ENCODE data around the gene GLT8D2. TPM values are rescaled to one million over a fixed set of nuclear protein-coding genes. Genes with fewer than 3 reads are reported as not detected.

Gene GLT8D2
- total and polyA plus RNA-seq, 2 of the 13 experiments (the other 11 are each of a cell fraction or from before 2014, with no cell fraction given), result not detected

DNA sequence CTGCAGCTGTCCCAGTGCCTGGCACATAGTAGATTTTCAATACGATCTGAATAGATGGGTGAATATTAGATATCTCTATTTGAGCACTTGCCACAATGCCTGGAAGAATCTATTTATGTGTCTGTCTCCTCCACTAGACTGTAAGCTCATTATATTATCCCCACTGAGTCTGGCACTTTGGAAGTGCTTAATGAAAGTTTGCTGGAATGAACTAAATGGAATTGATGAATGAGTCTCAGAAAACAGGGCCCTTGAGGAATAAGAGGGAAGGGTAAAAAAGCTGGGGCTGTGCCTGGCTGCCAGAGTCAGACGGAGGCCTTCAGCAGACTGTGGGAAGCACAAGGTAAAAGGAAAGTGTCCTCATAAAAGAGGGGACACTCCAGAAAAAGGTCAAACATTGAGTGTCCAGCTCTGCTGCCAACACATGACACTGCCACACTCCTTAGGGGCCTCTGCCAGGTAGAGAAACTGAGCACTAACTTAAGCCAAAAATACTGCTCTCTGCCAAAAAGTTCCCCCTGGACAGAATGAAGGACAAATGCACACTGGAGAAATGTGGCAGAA lies 39.3 kb downstream of the GLT8D2 start (continued):
- TF ChIP-seq, protein P1, sequence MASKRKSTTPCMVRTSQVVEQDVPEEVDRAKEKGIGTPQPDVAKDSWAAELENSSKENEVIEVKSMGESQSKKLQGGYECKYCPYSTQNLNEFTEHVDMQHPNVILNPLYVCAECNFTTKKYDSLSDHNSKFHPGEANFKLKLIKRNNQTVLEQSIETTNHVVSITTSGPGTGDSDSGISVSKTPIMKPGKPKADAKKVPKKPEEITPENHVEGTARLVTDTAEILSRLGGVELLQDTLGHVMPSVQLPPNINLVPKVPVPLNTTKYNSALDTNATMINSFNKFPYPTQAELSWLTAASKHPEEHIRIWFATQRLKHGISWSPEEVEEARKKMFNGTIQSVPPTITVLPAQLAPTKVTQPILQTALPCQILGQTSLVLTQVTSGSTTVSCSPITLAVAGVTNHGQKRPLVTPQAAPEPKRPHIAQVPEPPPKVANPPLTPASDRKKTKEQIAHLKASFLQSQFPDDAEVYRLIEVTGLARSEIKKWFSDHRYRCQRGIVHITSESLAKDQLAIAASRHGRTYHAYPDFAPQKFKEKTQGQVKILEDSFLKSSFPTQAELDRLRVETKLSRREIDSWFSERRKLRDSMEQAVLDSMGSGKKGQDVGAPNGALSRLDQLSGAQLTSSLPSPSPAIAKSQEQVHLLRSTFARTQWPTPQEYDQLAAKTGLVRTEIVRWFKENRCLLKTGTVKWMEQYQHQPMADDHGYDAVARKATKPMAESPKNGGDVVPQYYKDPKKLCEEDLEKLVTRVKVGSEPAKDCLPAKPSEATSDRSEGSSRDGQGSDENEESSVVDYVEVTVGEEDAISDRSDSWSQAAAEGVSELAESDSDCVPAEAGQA (IDR thresholded peaks at IDR 0.05; ENCODE audit: low read depth), result no peak
- TF ChIP-seq, protein P1 (CRISPR knock-in tag; IDR thresholded peaks at IDR 0.05; ENCODE audit: borderline replicate concordance), result no peak
- TF ChIP-seq KLF9 (CRISPR knock-in tag; IDR thresholded peaks at IDR 0.05; ENCODE audit: low read depth) (no peak), ZNF367 (CRISPR knock-in tag; IDR thresholded peaks at IDR 0.05; ENCODE audit: borderline replicate concordance) (no peak), KLF6 (CRISPR knock-in tag; IDR thresholded peaks at IDR 0.05) (no peak), ETV5 (CRISPR knock-in tag; IDR thresholded peaks at IDR 0.05; ENCODE audit: borderline replicate concordance) (no peak), FLYWCH1 (CRISPR knock-in tag; IDR thresholded peaks at IDR 0.05) (no peak)

DNA sequence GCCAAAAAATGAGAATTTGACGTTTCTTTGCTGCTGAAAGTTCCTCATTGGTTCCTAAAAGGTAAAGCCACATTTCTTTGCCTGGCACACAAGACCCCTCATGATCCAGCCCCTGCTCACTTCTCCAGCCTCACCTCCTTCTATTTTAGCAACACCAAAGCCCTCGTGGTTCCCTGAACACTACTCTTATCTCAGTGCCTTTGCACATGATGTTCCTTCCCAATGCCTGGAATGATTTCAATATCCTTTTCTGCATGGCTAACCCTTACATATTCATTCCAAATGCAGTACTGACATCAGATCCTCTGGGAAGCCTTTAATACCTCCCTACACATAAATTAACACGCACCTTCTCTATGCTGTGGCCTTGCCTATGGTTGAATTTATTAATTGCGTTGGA lies 39.9 kb downstream of the GLT8D2 start:
- in situ Hi-C loops (cut with HindIII; ENCODE audit: extremely low pct_ligation_motif_present, low pct_unique_long_range_greater_than_20kb), result no loop called here
- no peak overlapping the region for H3K27ac ChIP-seq (ENCODE audit: extremely low read length, insufficient read depth, low read length)
- no peak for FAIRE-seq
- no peak for DNase-seq (ENCODE audit: low spot score)
- WGBS (ENCODE audit: low lambda C conversion rate), result 7% methylated on average over 4 of the region's 4 CpGs
- H3K9ac ChIP-seq (ENCODE audit: insufficient read depth, low read depth, low read length), result no peak overlapping the region
- POLR2A ChIA-PET, result no interaction called here
- no peaks in the 10 kb centered on the region for H3K36me3 ChIP-seq (replicated peaks in 1 of 2; ENCODE audit: control insufficient read depth in 1 of 2, insufficient read depth in 2 of 2, low read length in 2 of 2)
- H3K9me3 ChIP-seq (ENCODE audit: low read length), result no peaks in the 10 kb centered on the region
- no peak overlapping the region for H2AFZ ChIP-seq (ENCODE audit: low read length)
- intact Hi-C loops (cut with micrococcal nuclease; ENCODE audit: unreplicated experiment), result no loop called here
- CTCF ChIA-PET (ENCODE audit: low intra/inter-chr PET ratio, low total read pairs), result no interaction called here
- peaks cover 0 to 2% of the 10 kb centered on the region in 2 experiments; a peak in 2 of 5 replicates for H3K27me3 ChIP-seq (ENCODE audit: control insufficient read depth in 1 of 2, insufficient read depth in 2 of 2, low read length in 2 of 2)
- no peaks in the 10 kb centered on the region for H4K20me1 ChIP-seq (ENCODE audit: insufficient read depth, low read length)
- no peaks in the 10 kb centered on the region for H3K4me1 ChIP-seq (ENCODE audit: insufficient read depth, low read length)
- BruUV-seq (replicated peaks), result no TSS peak
- no peak for ATAC-seq
- no peak overlapping the region for H3K4me3 ChIP-seq (replicated peaks in 1 of 3; ENCODE audit: insufficient read depth in 1 of 3, low read depth in 2 of 3, low read length in 3 of 3)
- no peaks in the 10 kb centered on the region for H3K79me2 ChIP-seq (ENCODE audit: insufficient read depth, low read length)
- no peak overlapping the region for H3K4me2 ChIP-seq (ENCODE audit: low read depth, low read length)
- TF ChIP-seq, protein P2, sequence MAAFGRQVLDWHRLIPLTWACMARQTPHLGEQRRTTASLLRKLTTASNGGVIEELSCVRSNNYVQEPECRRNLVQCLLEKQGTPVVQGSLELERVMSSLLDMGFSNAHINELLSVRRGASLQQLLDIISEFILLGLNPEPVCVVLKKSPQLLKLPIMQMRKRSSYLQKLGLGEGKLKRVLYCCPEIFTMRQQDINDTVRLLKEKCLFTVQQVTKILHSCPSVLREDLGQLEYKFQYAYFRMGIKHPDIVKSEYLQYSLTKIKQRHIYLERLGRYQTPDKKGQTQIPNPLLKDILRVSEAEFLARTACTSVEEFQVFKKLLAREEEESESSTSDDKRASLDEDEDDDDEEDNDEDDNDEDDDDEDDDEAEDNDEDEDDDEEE (CRISPR knock-in tag; IDR thresholded peaks at IDR 0.05), result no peak
- TF ChIP-seq ZBTB38 (CRISPR knock-in tag; IDR thresholded peaks at IDR 0.05), result no peak
